Uterus (tissue), 4 donors: Measurements from ENCODE around the gene DCLK3. TPM values are rescaled to one million over a fixed set of nuclear protein-coding genes. Genes with fewer than 3 reads are reported as not detected.

Experiments
- DNase-seq, 2 donors: peaks; one replicate each; pipeline ENCODE4 v3.0.0-alpha.2; 2019 to 2020
- H3K27ac ChIP-seq, 2 donors: fragments of 200-600 bp; sonication (generic); 1 replicate in 1 of 2; 2 replicates in 1 of 2; pipeline ENCODE4 v1.5.1; 2016 to 2018
- H3K27me3 ChIP-seq, 2 donors: fragments of 200-600 bp; sonication (generic); one replicate each; pipeline ENCODE4 v1.5.1; 2018 to 2019; ENCODE audit warnings: control low read depth in 1 of 2
- H3K36me3 ChIP-seq, 2 donors: fragments of 200-600 bp; sonication (generic); one replicate each; pipeline ENCODE4 v1.5.1; 2019; ENCODE audit warnings: control low read depth in 1 of 2
- H3K4me1 ChIP-seq, 2 donors: fragments of 200-600 bp; sonication (generic); one replicate each; pipeline ENCODE4 v1.5.1; 2018 to 2019; ENCODE audit warnings: control low read depth in 1 of 2
- H3K4me3 ChIP-seq, 2 donors: fragments of 200-600 bp; sonication (generic); 1 replicate in 1 of 2; 2 replicates in 1 of 2; pipeline ENCODE4 v1.5.1; 2018 to 2019; ENCODE audit warnings: mild to moderate bottlenecking in 1 of 2
- H3K9me3 ChIP-seq, 2 donors: fragments of 200-600 bp; sonication (generic); one replicate each; pipeline ENCODE4 v1.5.1; 2019; ENCODE audit warnings: control low read depth in 1 of 2
- CTCF ChIP-seq, 4 experiments: fragments of 200-600 bp in 2 of 4; fragments of 450-650 bp in 2 of 4; sonication (generic) in 2 of 4; IDR thresholded peaks; one replicate each; pipeline ENCODE4 v1.5.1; 2016 to 2019; ENCODE audit warnings: antibody characterized with exemption in 4 of 4, mild to moderate bottlenecking in 2 of 4, moderate library complexity in 1 of 4
- POLR2A ChIP-seq, 2 donors: fragments of 450-650 bp; IDR thresholded peaks; one replicate each; pipeline ENCODE4 v1.6.1; 2016; ENCODE audit warnings: antibody characterized with exemption in 2 of 2, mild to moderate bottlenecking in 1 of 2, moderate library complexity in 1 of 2
- intact Hi-C: fragments of 100-400 bp; cut with DNase I; formaldehyde crosslinking; loops from one replicate; pipeline ENCODE4 v1.15.1; 2023; ENCODE audit warnings: low total_unique reads
- total RNA-seq, 4 donors: library from RNA; depleted of rRNA in 3 of 4; stranded (reverse); fragments of >200 nt in 3 of 4; gene quantifications; one replicate each; pipeline versions ENCODE4 v1.1.0 to v1.2.4, GENCODE V29; 2014 to 2023
- donor health status: DM: yes; HTN: yes; CAD: no.

Gene DCLK3
- total RNA-seq, 4 donors from 2014 or later = 1.0 to 1.5 TPM; not detected in 2

DNA sequence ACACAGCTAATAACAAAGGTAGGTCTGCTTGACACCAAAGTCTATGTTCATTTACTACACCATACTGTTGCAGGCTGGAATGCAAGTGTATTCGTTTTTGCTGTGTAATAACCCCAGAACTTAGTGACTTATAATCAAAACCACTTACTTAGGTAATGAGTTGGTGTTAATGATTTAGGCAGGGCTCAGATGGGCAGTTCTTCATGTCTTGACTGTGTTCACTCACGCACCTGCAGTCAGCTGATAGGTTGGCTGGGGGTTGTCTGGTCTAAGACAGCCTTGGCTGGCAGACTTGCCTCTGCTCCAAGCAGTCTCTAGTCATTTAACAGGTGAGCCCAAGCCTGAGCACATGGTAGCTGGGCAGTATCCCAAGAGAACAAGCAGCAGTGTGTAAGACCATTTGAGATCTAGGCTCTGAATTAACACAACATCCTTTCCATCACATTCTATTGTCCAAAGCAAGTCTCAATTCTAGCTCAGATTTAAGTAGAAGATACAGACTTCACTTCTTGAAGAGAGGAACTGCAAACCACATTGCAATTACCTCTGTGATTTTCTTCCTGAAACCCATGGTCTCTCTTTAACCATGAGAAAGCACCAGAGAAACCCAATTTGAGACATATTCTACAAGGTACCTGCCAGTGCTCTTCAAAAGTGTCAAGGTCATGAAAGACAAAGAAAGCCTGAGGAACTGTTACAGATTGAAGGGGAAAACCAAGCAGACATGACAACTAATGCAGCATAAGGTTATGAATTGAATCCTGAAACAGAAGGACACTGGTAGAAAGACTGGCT is 13.3 kb upstream of the DCLK3 start:
- TF ChIP-seq CTCF (IDR thresholded peaks at IDR 0.05) (no peak), POLR2A (IDR thresholded peaks at IDR 0.05) (no peak)
- H3K27ac ChIP-seq = no peak overlapping the region

DNA sequence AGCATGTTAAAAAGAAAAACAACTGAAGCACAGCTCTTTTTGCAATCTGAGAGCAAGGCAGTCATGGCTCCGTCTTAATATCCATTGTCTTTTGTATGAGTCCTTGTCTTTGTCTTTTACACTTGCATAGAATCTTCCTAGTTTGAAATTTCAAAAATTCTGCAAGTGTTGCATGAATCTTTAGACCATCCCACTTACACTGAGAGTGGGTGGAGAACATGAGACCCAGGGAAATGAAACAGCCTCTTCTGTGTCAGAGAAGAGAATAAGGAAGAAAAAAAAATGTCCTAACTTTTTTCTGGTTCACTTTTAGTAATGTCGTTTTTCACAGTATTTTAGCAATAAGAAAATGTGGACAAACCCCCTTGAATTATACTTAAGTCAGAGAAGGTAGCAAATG is 12.1 kb upstream of the DCLK3 start:
- H3K4me1 ChIP-seq = no peaks in the 10 kb centered on the region
- no peaks in the 10 kb centered on the region for H3K36me3 ChIP-seq
- H3K27me3 ChIP-seq = no peaks in the 10 kb centered on the region
- H3K27ac ChIP-seq = no peak overlapping the region
- H3K9me3 ChIP-seq = no peaks in the 10 kb centered on the region
- no peak overlapping the region for H3K4me3 ChIP-seq
- intact Hi-C loops = no loop called here
- no peak for DNase-seq
- TF ChIP-seq POLR2A (IDR thresholded peaks at IDR 0.05) (no peak), CTCF (IDR thresholded peaks at IDR 0.05) (no peak)

More for the DNA sequence above, 13.3 kb upstream of the DCLK3 start:
- no peak overlapping the region for H3K4me3 ChIP-seq
- H3K27me3 ChIP-seq = no peaks in the 10 kb centered on the region
- no peaks in the 10 kb centered on the region for H3K4me1 ChIP-seq
- H3K36me3 ChIP-seq = no peaks in the 10 kb centered on the region
- intact Hi-C loops = no loop called here
- DNase-seq = no peak
- no peaks in the 10 kb centered on the region for H3K9me3 ChIP-seq

DNA sequence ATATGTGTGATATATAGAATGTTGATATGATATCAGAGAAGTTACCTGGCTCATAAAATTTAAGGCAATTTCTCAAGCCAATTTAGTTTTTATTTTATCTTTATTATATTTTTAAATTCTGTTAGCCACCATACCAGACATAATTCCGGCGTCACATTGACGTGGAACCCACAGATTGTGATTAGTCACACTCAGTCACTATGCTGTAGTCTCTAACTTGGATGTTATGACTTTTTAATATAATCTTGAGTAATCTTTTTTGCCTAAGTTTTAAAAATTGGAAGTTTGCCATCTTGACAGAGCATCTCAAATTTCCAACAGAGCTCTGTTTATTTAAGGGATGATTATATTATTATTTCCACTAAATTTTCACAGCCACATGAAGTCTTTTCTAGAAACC is 9.7 kb upstream of the DCLK3 start:
- H3K9me3 ChIP-seq = no peaks in the 10 kb centered on the region
- no peaks in the 10 kb centered on the region for H3K4me1 ChIP-seq
- intact Hi-C loops = no loop called here
- DNase-seq = no peak
- TF ChIP-seq CTCF (IDR thresholded peaks at IDR 0.05) = no peak
- TF ChIP-seq POLR2A (IDR thresholded peaks at IDR 0.05) = no peak
- no peaks in the 10 kb centered on the region for H3K36me3 ChIP-seq
- H3K4me3 ChIP-seq = no peak overlapping the region
- no peaks in the 10 kb centered on the region for H3K27me3 ChIP-seq
- no peak overlapping the region for H3K27ac ChIP-seq

DNA sequence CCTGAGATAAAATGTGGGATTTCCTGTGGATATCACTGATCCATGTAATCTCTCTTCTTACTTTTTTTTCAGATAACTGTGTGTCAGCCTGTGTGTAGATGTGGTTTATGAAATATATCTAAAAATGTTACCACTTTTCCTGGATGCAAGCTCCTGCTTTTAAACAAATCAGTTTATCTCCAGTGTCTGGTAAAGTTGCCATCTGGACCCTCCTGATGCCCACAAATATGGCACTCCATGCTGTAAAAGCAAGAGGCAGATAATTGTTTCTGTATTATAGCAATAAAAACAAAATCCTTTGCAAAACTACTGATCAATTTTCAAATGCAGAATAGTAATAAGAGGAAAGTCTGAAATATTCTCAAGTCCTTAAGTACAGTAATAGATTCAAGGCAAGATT is 7.6 kb upstream of the DCLK3 start:
- Histone ChIP-seq H3K36me3 (no peaks in the 10 kb centered on the region), H3K4me3 (no peak overlapping the region), H3K9me3 (no peaks in the 10 kb centered on the region), H3K27ac (no peak overlapping the region), H3K27me3 (no peaks in the 10 kb centered on the region), H3K4me1 (no peaks in the 10 kb centered on the region)
- TF ChIP-seq POLR2A (IDR thresholded peaks at IDR 0.05) = no peak
- no peak for TF ChIP-seq CTCF (IDR thresholded peaks at IDR 0.05)
- no peak for DNase-seq
- intact Hi-C loops = no loop called here

DNA sequence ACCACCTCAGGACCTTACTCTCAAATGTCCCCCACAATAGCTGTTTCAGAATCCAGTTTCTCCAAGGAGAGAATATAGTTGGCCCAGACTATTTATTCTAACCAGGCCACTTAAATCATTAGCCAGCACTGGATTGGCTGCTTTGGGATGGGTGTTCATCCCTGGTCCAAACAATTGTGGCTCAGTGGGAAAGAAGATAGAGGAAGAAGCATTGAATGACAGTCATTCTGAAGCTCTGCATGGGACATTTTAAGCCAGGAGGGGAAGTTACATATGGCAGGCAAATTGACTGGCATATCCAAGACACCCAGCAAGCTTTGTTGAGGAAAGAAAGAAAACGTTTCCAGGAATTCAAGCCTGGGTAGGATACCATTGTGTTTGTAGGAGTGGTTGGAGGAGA is 5.6 kb upstream of the DCLK3 start:
- TF ChIP-seq CTCF (IDR thresholded peaks at IDR 0.05) = no peak
- no peak for TF ChIP-seq POLR2A (IDR thresholded peaks at IDR 0.05)
- H3K36me3 ChIP-seq = no peaks in the 10 kb centered on the region
- H3K4me1 ChIP-seq = no peaks in the 10 kb centered on the region
- intact Hi-C loops = no loop called here
- no peaks in the 10 kb centered on the region for H3K9me3 ChIP-seq
- H3K4me3 ChIP-seq = no peak overlapping the region
- no peaks in the 10 kb centered on the region for H3K27me3 ChIP-seq
- no peak for DNase-seq
- H3K27ac ChIP-seq = no peak overlapping the region
